Measurements from ENCODE around the gene NLGN1. TPM values are rescaled to one million over a fixed set of nuclear protein-coding genes. Genes with fewer than 3 reads are reported as not detected.

Gene NLGN1
- total RNA-seq, 1 donor from 2014 or later, result 4.5 TPM

GRCh38 chr3:173632945-173633344 lies 235.4 kb downstream of the NLGN1 start:
- no peak for TF ChIP-seq CTCF (IDR thresholded peaks at IDR 0.05; ENCODE audit: insufficient read depth, low read length, poor library complexity, severe bottlenecking)
- no peak for DNase-seq (ENCODE audit: low read depth)
- Histone ChIP-seq H3K4me3 (ENCODE audit: low read depth, low read length) (no peak overlapping the region), H3K36me3 (ENCODE audit: control insufficient read depth, insufficient read depth, low read length) (no peaks in the 10 kb centered on the region), H3K27me3 (ENCODE audit: control insufficient read depth, insufficient read depth, low read length) (no peaks in the 10 kb centered on the region)

GRCh38 chr3:173635826-173636225 lies 238.3 kb downstream of the NLGN1 start:
- Histone ChIP-seq H3K4me3 (ENCODE audit: low read depth, low read length) (no peak overlapping the region), H3K27me3 (ENCODE audit: control insufficient read depth, insufficient read depth, low read length) (no peaks in the 10 kb centered on the region), H3K36me3 (ENCODE audit: control insufficient read depth, insufficient read depth, low read length) (no peaks in the 10 kb centered on the region)
- TF ChIP-seq CTCF (IDR thresholded peaks at IDR 0.05; ENCODE audit: insufficient read depth, low read length, poor library complexity, severe bottlenecking), result no peak
- no peak for DNase-seq (ENCODE audit: low read depth)

GRCh38 chr3:173639098-173639497 lies 241.6 kb downstream of the NLGN1 start:
- H3K4me3 ChIP-seq (ENCODE audit: low read depth, low read length), result no peak overlapping the region
- no peak for DNase-seq (ENCODE audit: low read depth)
- TF ChIP-seq CTCF (IDR thresholded peaks at IDR 0.05; ENCODE audit: insufficient read depth, low read length, poor library complexity, severe bottlenecking), result no peak
- no peaks in the 10 kb centered on the region for H3K27me3 ChIP-seq (ENCODE audit: control insufficient read depth, insufficient read depth, low read length)
- H3K36me3 ChIP-seq (ENCODE audit: control insufficient read depth, insufficient read depth, low read length), result no peaks in the 10 kb centered on the region

GRCh38 chr3:173641696-173642095 lies 244.2 kb downstream of the NLGN1 start:
- no peaks in the 10 kb centered on the region for H3K27me3 ChIP-seq (ENCODE audit: control insufficient read depth, insufficient read depth, low read length)
- no peak for TF ChIP-seq CTCF (IDR thresholded peaks at IDR 0.05; ENCODE audit: insufficient read depth, low read length, poor library complexity, severe bottlenecking)
- H3K4me3 ChIP-seq (ENCODE audit: low read depth, low read length), result no peak overlapping the region
- no peak for DNase-seq (ENCODE audit: low read depth)
- H3K36me3 ChIP-seq (ENCODE audit: control insufficient read depth, insufficient read depth, low read length), result no peaks in the 10 kb centered on the region

GRCh38 chr3:173644086-173645082 lies 246.8 kb downstream of the NLGN1 start:
- Histone ChIP-seq H3K36me3 (ENCODE audit: control insufficient read depth, insufficient read depth, low read length) (no peaks in the 10 kb centered on the region), H3K27me3 (ENCODE audit: control insufficient read depth, insufficient read depth, low read length) (no peaks in the 10 kb centered on the region), H3K4me3 (ENCODE audit: low read depth, low read length) (no peak overlapping the region)
- DNase-seq (ENCODE audit: low read depth), result no peak
- TF ChIP-seq CTCF (IDR thresholded peaks at IDR 0.05; ENCODE audit: insufficient read depth, low read length, poor library complexity, severe bottlenecking), result no peak
